GM23338 (cell line): Measurements from ENCODE around the gene KIRREL3. TPM values are rescaled to one million over a fixed set of nuclear protein-coding genes. Genes with fewer than 3 reads are reported as not detected.

Experiments used
- ATAC-seq: fragments of 200-7000 bp; cut with Tn5 transposase; 3 replicates; pipeline ENCODE4 v1.9.1; 2020
- DNase-seq: peaks from one replicate; pipeline ENCODE4 v3.0.0-alpha.2; 2015; ENCODE audit warnings: low spot score
- H2AFZ ChIP-seq: fragments of 200-600 bp; sonication (generic); 2 replicates; pipeline ENCODE4 v1.8.0; 2016; ENCODE audit warnings: antibody characterized with exemption, mild to moderate bottlenecking, moderate library complexity
- H3F3A ChIP-seq: fragments of 200-600 bp; sonication (generic); replicated peaks from 2 replicates; pipeline ENCODE4 v1.8.0; 2017; ENCODE audit warnings: antibody characterized with exemption, mixed run types, low read depth
- H3K27ac ChIP-seq: fragments of 200-600 bp; sonication (generic); 2 replicates; pipeline ENCODE4 v1.6.1; 2016; ENCODE audit warnings: low read depth
- H3K27me3 ChIP-seq: fragments of 200-600 bp; sonication (generic); 2 replicates; pipeline ENCODE4 v1.8.0; 2016; ENCODE audit warnings: mild to moderate bottlenecking, mixed run types, moderate library complexity; ENCODE audit not compliant: insufficient read depth
- H3K36me3 ChIP-seq: fragments of 200-600 bp; sonication (generic); 2 replicates; pipeline ENCODE4 v1.8.0; 2016; ENCODE audit warnings: mild to moderate bottlenecking; ENCODE audit not compliant: insufficient read depth
- H3K4me1 ChIP-seq: fragments of 200-600 bp; sonication (generic); 2 replicates; pipeline ENCODE4 v1.8.0; 2016; ENCODE audit warnings: mild to moderate bottlenecking, moderate library complexity; ENCODE audit not compliant: insufficient read depth
- H3K4me2 ChIP-seq: fragments of 200-600 bp; sonication (generic); 2 replicates; pipeline ENCODE4 v1.7.1; 2017; ENCODE audit warnings: mixed run types
- H3K4me3 ChIP-seq: fragments of 200-600 bp; sonication (generic); 2 replicates; pipeline ENCODE4 v1.6.1; 2016; ENCODE audit warnings: mixed run types
- H3K79me2 ChIP-seq: fragments of 200-600 bp; sonication (generic); replicated peaks from 2 replicates; pipeline ENCODE4 v1.8.0; 2017; ENCODE audit warnings: mild to moderate bottlenecking; ENCODE audit not compliant: insufficient read depth
- H3K9me2 ChIP-seq: fragments of 200-600 bp; sonication (generic); 2 replicates; pipeline ENCODE4 v1.8.0; 2017; ENCODE audit not compliant: insufficient read depth
- H4K20me1 ChIP-seq: fragments of 200-600 bp; sonication (generic); replicated peaks from 2 replicates; pipeline ENCODE4 v1.8.0; 2017; ENCODE audit warnings: mild to moderate bottlenecking; ENCODE audit not compliant: insufficient read depth
- H3K27ac Mint-ChIP-seq: 2 replicates; pipeline ENCODE4 v1.8.0; 2020; ENCODE audit warnings: inconsistent platforms, mild to moderate bottlenecking, moderate library complexity, mixed read lengths
- H3K27me3 Mint-ChIP-seq: 3 replicates; pipeline ENCODE4 v1.8.0; 2022; ENCODE audit warnings: low read depth, mild to moderate bottlenecking, moderate library complexity, mixed read lengths, inconsistent platforms; ENCODE audit not compliant: insufficient read depth, poor library complexity
- H3K36me3 Mint-ChIP-seq: 3 replicates; pipeline ENCODE4 v1.8.0; 2021; ENCODE audit warnings: low read depth, mild to moderate bottlenecking, inconsistent platforms, moderate library complexity, mixed read lengths
- H3K4me1 Mint-ChIP-seq: 3 replicates; pipeline ENCODE4 v1.8.0; 2020; ENCODE audit warnings: mild to moderate bottlenecking, inconsistent platforms, mixed read lengths
- H3K4me3 Mint-ChIP-seq: 3 replicates; pipeline ENCODE4 v1.8.0; 2021; ENCODE audit warnings: moderate library complexity, mild to moderate bottlenecking, inconsistent platforms, mixed read lengths
- H3K9me3 Mint-ChIP-seq: 3 replicates; pipeline ENCODE4 v1.8.0; 2020; ENCODE audit warnings: moderate library complexity, mild to moderate bottlenecking, inconsistent platforms, mixed read lengths
- CTCF ChIP-seq, 2 experiments: fragments of 200-600 bp in 1 of 2; sonication (generic) in 1 of 2; conservative IDR thresholded peaks; 2 replicates each; pipeline versions ENCODE4 v1.5.1 to v1.6.1; 2016 to 2017; ENCODE audit warnings: antibody characterized with exemption in 2 of 2, low read depth in 2 of 2, mild to moderate bottlenecking in 2 of 2, moderate library complexity in 1 of 2
- EZH2phosphoT487 ChIP-seq: fragments of 200-600 bp; sonication (generic); IDR thresholded peaks from one replicate; pipeline ENCODE4 v1.8.1; 2018; ENCODE audit warnings: antibody characterized with exemption; ENCODE audit not compliant: unreplicated experiment
- STAT1 ChIP-seq: IDR thresholded peaks from one replicate; pipeline ENCODE4 v1.6.1; 2016; ENCODE audit warnings: antibody characterized with exemption; ENCODE audit not compliant: unreplicated experiment
- ZNF114 ChIP-seq: fragments of 250-450 bp; sonication (Bioruptor Pico); IDR thresholded peaks from 2 replicates; pipeline ENCODE4 v1.5.0; 2020; ENCODE audit warnings: mild to moderate bottlenecking, moderate library complexity
- ZNF462 ChIP-seq: fragments of 250-450 bp; sonication (Bioruptor Pico); IDR thresholded peaks from 2 replicates; pipeline ENCODE4 v1.5.0; 2020; ENCODE audit warnings: mild to moderate bottlenecking, moderate library complexity
- polyA plus RNA-seq: library from polyadenylated mRNA; unstranded; fragments of >200 nt; fragmentation: Nextera tagmentation; extraction: Ambion mirVana; gene quantifications from 2 replicates; pipeline ENCODE4 v1.2.1, GENCODE V29; 2016
- total RNA-seq: library from RNA; depleted of rRNA; stranded (reverse); fragments of >200 nt; shearing (Covaris generic); gene quantifications from 2 replicates; pipeline ENCODE4 v1.2.3, GENCODE V29; 2014

Gene KIRREL3
- total and polyA plus RNA-seq, 2 experiments from 2014 or later, result 0.13 to 1.5 TPM

- TF ChIP-seq ZNF462 (CRISPR knock-in tag) (no peak), STAT1 (no peak), ZNF114 (no peak)
Measured at GRCh38 chr11:126924376-126925040, 76.1 kb downstream of the KIRREL3 start (continued).

GRCh38 chr11:126920833-126921232 is 79.7 kb downstream of the KIRREL3 start:
- DNase-seq, result peak; percentile 32

More at GRCh38 chr11:126920833-126921232, 79.7 kb downstream of the KIRREL3 start:
- no peak overlapping the region for H2AFZ ChIP-seq
- no peaks in the 10 kb centered on the region for H3F3A ChIP-seq
- H3K79me2 ChIP-seq, result no peaks in the 10 kb centered on the region
- H3K27ac Mint-ChIP-seq, result no peak overlapping the region
- H3K4me3 Mint-ChIP-seq, result no peak overlapping the region
- peaks cover 9% of the 10 kb centered on the region for H3K4me1 Mint-ChIP-seq
- H3K27me3 ChIP-seq, result no peaks in the 10 kb centered on the region
- no peaks in the 10 kb centered on the region for H3K36me3 ChIP-seq
- no peaks in the 10 kb centered on the region for H3K36me3 Mint-ChIP-seq
- peaks cover 5% of the 10 kb centered on the region; the same call in 2 of the 3 replicates for H3K9me3 Mint-ChIP-seq
- H3K4me3 ChIP-seq, result no peak overlapping the region
- H3K4me1 ChIP-seq, result no peaks in the 10 kb centered on the region
- H4K20me1 ChIP-seq, result no peaks in the 10 kb centered on the region
- peaks cover 10% of the 10 kb centered on the region; the same call in 1 of the 2 replicates for H3K9me2 ChIP-seq
- peaks cover 2% of the 10 kb centered on the region for H3K27me3 Mint-ChIP-seq
- no peak overlapping the region for H3K4me2 ChIP-seq
- TF ChIP-seq STAT1, result no peak
- peak; percentile 49 to 65; a peak in 3 of 4 replicates for TF ChIP-seq CTCF (conservative IDR thresholded peaks at IDR 0.05; ENCODE audit: low read depth in 2 of 2)
- no peak for TF ChIP-seq EZH2phosphoT487
- ATAC-seq, result peak; percentile 40; the same call in 2 of the 3 replicates
- H3K27ac ChIP-seq, result no peak overlapping the region
